Astrocyte of the hippocampus (primary cell): ENCODE measurements around the gene RAB26.
"Not testable (repeated sequence)": the region's sequence is repeated elsewhere in the genome, so short reads cannot be mapped to it uniquely, and the experiment has no call there.

Experiments
- DNase-seq: peaks from one replicate; pipeline ENCODE4 v3.0.0; 2011; ENCODE audit warnings: low read depth, low spot score

The RAB26 gene

GRCh38 chr16:2117341-2117740, 31.1 kb upstream of the RAB26 start:
- DNase-seq: not testable (repeated sequence)

GRCh38 chr16:2117960-2118722, 30.3 kb upstream of the RAB26 start:
- not testable (repeated sequence) for DNase-seq

- DNase-seq: peak; percentile 78
These were observed 27.1 kb upstream of the RAB26 start for GRCh38 chr16:2121325-2121724.

- no peak for DNase-seq
These were observed 26.6 kb upstream of the RAB26 start for GRCh38 chr16:2121853-2122252.

GRCh38 chr16:2122429-2122828, 26.0 kb upstream of the RAB26 start:
- DNase-seq: no peak

GRCh38 chr16:2122934-2123683, 25.3 kb upstream of the RAB26 start:
- not testable (repeated sequence) for DNase-seq

- DNase-seq: peak; percentile 39
These were observed 24.6 kb upstream of the RAB26 start for GRCh38 chr16:2123706-2124376.

GRCh38 chr16:2124377-2124693, 24.1 kb upstream of the RAB26 start:
- not testable (repeated sequence) for DNase-seq

- peak; percentile 79 for DNase-seq
These were observed 23.6 kb upstream of the RAB26 start for GRCh38 chr16:2124694-2125444.

GRCh38 chr16:2125609-2126008, 22.8 kb upstream of the RAB26 start:
- DNase-seq: not testable (repeated sequence)

- peak; percentile 70 for DNase-seq
These were observed 22.2 kb upstream of the RAB26 start for GRCh38 chr16:2126161-2126743.

- DNase-seq: not testable (repeated sequence)
These were observed 21.4 kb upstream of the RAB26 start for GRCh38 chr16:2126928-2127556.

- peak; percentile 48 for DNase-seq
These were observed 20.7 kb upstream of the RAB26 start for GRCh38 chr16:2127630-2128280.

GRCh38 chr16:2129251-2129650, 19.2 kb upstream of the RAB26 start:
- not testable (repeated sequence) for DNase-seq

GRCh38 chr16:2129890-2130447, 18.5 kb upstream of the RAB26 start:
- not testable (repeated sequence) for DNase-seq

GRCh38 chr16:2133797-2134196, 14.6 kb upstream of the RAB26 start:
- DNase-seq: not testable (repeated sequence)

GRCh38 chr16:2135071-2135470, 13.4 kb upstream of the RAB26 start:
- peak; percentile 41 for DNase-seq

- DNase-seq: peak; percentile 98
These were observed 12.5 kb upstream of the RAB26 start, which contains the start of gene PKD1 for GRCh38 chr16:2135770-2136490. Gene PKD1, minus strand, starts transcription at chr16:2135898. Its CDS starts 209 bp downstream, at chr16:2135689.
